NK-92 treated with Interleukin-12 subunit alpha and Interleukin-12 subunit beta, amount 100 ng/mL, for 24 hours (cell line): ENCODE measurements around the gene MRAS.

Source experiments
- DNase-seq: peaks from one replicate; lab custom pipeline; 2025; lab: John Stamatoyannopoulos, UW

Gene MRAS

DNA sequence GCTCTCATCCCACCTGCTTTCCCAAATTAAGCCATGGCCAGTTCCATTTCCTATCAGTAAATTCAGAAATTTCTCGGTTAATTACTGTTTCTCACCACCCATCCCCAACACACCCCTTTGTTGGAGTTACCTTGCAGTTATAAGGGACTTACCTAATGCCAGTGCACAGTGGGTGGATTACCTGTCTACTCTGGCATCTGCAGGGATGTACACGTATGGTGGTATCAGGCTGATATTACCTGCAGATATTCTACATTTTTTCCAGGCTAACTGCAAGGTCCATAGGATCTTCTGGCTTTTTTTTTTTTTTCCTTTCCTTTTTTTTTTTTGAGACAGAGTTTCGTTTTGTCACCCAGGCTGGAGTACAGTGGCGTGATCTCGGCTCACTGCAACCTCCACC, 7.9 kb upstream of the MRAS start:
- no peak for DNase-seq

DNA sequence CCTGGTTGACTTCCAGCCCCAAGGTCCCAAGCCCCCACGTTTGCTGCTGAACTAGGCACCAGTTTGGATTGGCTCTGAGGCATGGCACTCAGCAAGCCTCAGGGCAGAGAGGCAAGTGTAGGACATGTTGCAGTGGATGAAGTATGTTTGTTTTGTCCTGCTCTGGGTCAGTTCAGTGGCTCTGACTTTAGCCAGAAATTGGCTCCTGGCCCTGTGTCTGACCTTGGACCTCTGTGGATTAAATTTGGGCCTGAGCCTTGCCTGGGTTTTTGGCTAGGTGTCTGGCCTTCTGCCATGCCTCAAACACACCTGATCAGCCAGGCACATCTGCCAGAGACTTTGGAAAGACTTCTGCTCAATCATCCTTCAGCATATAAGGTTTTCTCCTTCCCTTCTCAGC, 3.6 kb upstream of the MRAS start:
- DNase-seq = no peak

DNA sequence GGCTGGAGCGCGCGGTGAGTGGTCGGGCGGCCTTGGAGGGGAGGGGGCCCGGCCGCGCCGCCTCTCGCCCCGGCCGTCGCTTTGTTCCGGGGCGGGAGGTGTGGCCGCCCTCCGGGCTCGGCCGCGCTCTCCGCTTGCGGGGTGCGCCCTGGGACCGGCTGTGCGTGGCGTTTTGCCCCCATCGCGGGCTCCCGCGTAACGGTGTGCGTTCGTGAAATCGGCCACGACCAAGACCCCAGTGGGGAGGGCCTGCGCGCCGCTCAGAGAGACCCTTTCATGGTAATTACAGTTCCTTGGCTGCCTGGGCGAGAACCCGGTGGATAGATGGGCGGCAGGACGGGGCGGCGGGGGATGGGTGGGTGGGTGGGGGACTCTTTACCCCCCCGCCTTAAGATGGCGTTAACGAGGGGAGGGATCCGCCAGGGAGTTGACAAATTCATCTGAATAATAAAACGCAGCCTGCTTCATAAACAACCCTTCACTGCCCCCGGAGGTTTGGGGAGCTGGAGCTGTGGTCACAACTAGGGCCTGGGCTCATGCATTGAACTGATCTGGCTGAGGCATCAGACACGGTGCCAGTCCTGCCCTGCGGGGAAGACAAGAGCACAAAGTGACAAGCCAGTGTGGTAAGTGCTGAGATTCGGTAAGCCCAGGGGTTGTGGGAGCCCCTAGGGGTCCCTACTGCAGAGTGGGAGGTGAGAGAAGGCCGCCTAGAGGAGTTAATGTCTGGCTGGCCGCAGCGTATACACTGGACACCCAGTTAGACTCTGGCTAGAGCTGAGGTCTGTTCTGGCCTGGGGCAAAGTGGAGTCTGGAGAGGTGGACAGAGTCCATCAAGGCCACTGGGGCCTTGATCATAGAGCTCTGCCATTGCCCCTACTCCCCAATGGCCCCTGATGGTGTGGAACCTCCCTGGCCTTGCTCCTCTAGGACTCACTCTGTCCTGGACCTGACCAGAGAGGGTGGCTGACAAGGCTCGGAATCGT, 668 bp downstream of the MRAS start:
- DNase-seq = no peak

DNA sequence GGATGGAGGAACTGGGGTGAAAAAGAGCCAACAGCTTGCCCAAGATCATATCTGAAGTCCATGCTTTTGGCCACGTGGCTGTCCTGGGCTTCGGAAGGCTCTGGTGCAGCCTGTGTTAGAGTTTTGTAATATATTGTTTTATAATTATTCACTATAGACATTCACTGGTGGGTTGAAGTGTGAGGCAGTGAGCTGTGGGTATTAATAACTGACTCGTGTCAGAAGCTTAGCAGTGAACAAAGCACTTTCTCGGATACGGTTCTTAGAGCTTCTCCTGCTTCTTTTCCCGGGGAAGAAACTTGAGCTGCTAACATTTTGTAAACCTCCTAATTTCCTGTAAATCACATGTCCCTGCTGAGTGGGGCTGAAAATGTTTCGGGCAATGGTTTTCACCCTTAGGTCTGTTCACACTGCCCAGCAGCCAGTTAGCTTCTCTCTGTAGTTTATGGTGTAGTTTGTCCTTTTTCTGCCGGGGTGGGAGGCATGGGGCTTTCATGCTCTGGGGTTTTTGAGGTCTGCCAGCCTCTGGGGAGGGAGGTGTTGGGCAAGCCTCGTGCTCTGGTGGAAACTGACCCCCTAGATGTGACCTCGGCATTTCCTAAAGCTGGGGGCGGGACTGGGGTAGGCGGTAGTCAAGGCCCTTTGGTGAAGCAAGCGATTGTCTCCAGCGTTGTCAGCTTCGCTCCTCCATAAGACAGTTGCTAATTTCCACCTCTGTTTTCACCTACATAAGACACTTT, 1.7 kb downstream of the MRAS start:
- DNase-seq = no peak

DNA sequence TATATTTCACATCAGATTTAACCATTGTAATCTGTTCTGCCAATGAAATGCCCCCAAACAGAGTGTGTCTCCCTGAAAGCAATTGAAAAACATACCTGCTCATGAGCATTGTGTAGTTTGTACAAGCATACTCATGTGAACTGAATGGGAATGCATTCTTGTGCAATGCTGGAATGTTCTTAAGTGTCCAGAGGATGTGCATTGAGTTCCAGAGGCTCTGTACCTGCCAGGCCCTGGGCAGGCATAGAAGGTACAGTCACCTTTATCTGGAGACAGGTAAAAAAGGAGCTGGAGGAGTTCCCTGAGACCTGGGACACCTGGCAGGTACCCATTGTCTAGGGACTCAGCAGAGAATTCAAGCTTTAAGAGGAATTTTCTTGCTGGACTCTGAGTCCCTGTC, 2.8 kb downstream of the MRAS start:
- no peak for DNase-seq

DNA sequence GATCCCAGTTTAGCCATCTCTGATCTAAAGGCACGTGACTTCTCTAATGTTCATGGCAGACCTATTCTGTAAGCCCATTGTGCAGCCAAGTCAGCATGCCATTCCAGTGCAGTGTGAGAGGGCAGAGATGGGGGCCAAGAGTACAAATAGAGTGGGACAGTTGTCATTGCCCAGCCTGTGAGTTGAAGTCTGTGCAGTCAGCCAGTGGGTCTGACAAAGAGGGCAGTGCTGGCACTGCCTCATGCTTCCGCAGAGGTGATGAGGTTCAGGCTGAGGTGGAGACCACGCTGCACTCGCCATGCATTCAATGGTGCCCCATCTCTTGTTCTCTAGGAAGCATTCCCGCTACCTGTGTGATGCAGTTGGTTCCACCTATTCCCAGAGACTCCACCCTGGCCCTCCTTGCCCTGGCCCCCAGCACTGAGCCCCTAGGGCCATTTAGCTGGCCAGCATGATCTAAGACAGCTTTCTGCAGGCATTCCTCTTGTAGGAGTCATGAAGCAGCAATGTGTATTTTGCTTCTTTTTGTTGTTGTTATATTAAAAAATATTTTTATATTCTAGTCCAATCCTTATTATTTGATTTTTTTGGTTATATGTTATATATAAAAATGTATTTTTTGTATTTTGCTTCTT, 3.7 kb downstream of the MRAS start:
- DNase-seq = no peak

DNA sequence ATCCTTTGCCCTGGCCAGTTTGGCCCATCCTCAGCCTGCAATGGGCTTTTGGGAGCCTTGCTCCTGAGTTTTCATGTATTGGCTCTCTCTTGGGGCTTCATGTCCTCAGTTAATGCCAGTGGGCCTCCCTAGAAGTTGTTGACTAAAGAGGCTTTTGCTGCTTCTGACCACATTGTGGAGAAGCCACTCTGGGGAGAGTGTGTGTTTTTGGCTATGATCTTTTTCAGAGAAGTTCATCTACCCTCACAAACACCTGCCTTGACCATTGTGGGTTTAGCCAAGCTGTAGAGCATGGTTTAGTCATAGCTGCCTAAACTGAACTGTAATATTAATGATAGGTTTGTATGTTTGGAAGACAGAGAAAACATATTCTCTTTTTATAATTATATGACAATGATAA, 6.0 kb downstream of the MRAS start:
- DNase-seq = no peak

DNA sequence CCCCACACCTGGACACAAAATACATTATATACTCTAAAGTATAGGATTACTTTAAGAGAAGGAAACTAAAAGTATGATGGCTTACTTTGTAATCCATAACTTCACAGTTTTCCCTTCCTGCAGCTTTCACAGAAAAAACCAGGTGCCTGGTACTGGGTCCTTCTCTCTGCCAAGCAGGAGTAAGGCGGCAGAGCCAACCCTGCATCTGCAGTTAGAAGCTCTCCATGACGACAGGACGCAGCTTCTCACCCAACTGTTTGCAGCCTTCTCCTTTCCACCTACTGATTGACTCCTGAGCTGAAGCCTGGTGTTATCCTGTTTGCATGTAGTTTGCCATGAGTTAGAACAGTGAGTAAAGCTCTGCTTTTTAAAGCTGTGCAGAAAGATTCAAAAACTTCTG, 6.7 kb downstream of the MRAS start:
- no peak for DNase-seq

DNA sequence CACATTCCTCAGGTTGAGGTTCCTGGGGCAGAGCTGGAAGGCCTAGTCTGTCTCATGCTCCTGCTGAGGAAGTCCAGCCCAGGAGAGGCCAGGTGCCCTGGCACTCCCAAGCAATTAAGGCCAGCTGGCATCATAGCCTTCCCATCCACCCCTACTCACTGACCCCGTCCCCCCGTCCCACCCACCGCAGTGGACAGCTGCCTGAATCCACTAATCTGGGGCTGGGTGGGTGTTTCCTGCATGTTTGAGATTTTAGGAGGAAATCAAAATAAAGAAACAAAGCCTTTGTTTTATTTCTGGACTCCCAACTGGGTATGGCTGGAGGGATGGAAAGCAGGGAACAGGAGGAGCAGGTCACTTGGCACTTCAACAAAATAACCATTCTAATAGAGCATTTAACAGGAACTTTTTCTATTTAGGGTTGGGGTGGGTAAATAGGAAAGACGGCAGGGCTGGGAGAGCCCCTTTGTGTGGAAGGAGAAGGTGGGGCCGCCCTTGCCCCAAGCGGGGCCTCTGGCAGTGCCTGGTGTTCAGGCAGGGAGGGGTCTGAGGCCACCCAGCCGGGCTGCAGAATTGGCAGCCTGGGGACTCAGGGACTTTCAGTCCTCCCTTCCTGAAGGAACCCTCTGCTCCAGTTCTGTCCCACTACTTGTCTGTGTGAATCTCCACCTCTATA, 8.5 kb downstream of the MRAS start:
- no peak for DNase-seq

DNA sequence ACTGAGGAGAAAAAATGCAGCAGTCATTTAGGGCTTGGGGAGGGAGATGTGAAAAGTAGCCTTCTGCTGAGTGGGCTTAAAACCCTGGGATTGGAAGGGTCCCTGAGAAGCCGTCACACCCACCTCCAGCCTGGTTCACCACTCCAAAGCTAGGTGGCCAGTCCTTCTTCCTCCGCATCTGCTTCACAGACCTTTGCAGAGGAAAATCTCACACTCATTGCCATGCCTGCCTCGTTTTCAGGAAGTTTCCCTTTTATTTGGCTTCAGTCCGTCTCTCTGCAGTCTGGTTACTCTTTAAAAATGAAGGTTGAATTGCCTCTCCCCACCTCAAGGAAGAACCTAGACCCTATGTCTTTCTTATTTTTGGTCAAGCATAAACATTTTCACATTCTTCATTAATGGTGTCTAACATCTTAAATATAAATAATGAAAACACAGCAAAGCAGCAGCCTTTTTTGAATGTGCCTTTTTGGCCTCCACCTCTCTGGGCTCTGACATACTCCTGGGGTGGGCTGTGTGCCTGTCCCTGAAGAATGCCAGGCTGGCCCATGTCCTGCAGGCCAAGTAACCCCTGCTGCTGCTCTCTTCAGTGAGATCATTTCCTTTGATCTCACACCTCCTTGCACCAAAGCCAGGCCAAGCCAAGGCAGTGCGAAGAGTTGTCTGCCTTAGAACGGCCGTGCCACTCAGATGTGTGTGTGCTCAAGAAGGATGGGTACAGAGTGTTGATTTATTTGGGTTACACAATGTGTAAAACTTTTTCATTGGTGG, 11.0 kb downstream of the MRAS start:
- DNase-seq = no peak

DNA sequence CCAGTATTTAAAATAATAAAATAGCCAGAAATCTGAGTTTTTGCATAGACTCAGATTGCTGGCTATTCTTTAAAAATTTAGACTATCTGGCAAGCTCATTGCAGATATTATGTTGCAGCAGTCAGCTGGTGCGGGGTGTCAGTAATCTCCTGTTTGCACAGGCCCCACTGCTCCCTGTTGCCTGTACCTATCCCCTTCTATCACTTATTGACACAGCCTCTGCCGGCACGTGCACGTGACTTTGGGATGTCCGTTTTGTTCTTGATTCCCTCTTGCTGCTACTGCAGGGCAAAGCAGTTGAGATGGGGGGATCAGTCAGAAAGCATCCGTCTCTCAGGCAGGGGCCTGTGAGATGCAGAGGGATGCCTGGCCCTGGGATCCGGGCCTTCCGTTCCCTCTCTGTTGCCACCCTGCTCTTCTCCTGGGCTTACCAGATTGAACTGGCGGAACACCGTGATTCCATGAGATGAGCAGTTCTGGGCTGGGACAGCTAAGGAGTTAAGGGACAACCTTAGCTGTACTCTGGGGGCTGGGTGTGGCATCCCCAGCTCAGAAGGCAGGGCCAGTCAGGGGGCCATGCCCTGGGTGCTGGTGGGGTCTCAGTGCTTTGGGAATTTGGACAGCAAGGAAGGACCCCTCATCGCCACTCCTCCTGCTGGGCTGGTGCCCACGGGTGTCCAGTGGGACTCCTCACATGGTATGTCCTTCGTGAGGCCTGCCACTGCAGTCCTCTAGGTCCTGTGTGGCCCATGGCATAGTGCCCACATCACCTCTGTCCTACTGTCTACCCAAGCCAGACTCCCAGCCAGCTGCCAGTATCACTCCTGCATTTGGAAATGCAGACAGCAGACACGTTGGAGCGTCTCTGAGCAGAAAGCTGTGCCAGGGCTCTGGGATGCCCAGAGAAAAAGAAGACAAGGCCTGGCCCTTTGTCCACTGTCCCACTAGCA, 11.8 kb downstream of the MRAS start:
- no peak for DNase-seq

DNA sequence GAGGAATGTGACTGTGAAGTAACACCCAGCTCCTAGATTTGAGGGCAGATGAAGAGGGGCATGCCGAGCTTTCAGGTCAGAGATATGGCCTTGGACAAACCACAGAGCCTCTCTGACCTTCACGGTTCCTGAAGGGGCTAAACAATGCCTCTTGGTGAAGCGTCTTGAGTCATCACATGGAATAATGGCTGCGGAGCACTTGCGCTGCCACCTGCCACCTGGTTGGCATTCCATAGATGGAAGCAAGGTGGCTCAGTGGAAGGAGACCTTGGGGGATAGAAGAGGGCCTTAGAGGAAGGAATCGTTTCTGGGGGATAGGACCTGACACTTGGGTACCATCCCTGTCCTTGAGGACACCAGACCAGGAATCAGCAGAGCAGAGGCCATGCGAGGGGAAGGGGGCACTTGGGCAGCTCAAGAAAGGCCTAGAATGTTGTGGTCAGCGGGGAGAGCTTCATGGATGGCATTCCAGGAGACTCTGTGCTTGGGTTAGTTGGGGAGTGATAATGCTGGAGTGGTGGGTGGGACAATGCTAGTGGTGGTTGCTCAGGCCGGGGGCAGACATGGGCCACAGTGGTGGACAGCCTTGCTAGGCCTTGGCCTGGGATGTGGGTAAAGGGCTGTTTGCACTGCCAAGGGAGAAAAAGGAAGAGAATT, 12.6 kb downstream of the MRAS start:
- no peak for DNase-seq

DNA sequence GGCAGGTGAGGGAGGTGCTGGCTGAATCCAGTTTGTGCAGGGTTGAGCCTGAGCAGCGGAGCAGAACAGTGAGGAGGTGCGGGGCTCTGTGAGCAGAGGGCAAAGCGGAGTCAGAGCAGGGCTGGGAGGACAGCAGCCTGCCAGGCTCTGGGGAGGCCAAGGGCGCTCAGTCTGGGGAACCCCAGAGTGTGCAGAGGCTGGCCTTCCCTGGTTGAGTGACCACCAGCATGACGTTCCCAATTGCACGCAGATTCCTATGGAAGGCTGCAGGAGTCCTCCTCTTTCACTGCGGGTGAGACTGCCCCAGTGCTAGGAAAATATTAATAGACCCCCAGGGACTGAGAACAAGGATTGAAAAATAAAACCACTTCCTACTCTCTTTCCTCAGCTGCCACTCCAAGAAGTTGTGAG, 13.2 kb downstream of the MRAS start:
- DNase-seq = no peak

DNA sequence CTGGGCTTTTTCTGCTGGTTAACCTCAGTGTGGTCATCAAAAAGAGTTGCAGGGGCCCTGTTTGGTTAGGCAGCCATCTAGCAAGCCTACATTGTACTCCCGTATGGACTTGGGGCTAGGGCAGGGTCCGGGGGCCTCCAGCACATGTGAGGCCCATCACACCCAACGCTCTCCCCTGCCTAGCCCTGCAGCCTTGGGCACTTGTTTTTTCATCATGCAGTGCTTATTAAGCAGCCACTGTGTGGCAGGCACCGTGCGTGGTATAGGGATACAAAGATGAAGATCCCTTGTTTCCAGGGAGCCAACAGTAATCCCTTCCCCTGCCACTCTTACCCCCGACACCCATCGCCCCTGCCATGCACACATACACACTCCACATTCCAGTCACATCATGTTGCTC, 14.2 kb downstream of the MRAS start:
- DNase-seq = no peak

DNA sequence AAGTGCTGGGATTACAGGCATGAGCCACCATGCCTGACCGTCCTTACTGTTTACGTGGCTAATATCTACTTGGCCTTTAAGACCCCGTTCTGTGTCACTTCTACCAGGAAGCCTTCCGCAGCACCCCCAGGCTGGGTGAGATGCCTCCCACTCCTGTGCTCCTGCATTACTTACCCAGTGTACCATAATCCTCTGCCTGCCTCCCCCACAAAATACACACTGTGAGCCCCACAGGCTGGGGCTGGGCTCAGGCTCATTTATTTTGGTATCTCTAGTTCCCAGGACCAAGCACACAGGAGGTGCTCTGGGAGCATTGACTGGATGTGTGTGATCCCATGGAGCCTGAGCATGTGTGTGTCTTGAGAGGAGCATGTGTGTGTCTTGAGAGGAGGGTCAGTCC, 14.9 kb downstream of the MRAS start:
- DNase-seq = no peak

DNA sequence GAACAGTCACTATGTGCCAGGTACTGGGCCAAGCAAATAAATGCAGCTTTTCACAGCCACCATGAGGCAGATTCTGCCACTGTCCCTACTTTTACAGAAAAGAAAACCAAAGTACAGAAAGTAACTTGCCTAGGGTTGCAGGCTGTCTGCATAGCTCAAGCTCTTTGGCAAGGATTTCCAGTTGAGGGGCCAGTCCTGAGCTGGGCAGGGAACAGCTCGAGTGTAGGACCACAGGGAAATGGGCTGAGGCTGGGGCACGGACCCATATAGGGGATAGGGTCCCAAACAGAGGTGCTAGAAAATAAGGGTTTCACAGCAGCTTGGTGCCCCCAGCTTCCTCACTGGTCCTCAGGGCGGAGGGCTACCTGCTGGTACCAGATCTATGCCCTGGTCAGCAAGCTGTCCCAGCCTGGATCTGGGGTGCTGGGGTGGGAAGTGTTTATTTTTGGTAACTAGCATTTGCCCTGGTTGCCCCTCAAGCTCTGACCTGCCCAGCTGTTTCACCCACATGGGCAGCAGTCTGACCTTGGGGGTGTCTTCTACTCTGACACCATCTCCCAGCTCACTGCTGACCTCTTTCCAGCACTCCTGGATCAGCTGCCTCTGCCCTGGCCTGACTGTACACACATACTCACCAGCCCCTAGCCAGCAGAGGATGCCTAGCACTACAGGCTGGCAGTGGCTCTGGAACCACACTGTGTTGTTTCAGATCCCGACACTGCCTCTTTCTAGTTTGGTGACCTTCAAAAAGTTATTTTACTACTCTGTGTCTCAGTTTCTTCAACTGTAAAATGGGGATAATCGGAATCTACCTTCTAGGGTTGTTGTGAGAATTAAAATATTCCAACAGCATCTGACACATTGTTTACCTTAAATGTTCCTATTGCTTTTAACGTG, 16.2 kb downstream of the MRAS start:
- DNase-seq = no peak

DNA sequence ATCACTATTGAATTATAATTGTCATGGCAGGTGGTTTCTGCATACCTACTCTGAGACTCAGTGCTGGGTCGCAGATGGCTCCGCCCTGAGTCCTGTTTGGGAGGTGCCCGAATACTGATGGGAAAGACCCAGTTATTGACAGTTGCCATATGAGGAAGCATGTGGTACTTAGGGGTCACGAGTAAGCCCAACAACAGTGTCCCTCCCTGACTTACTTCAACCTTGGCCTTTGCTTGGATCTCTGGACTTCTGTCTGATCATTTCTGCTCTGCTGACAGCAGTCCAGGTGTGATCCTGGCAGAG, 16.8 kb downstream of the MRAS start:
- no peak for DNase-seq

DNA sequence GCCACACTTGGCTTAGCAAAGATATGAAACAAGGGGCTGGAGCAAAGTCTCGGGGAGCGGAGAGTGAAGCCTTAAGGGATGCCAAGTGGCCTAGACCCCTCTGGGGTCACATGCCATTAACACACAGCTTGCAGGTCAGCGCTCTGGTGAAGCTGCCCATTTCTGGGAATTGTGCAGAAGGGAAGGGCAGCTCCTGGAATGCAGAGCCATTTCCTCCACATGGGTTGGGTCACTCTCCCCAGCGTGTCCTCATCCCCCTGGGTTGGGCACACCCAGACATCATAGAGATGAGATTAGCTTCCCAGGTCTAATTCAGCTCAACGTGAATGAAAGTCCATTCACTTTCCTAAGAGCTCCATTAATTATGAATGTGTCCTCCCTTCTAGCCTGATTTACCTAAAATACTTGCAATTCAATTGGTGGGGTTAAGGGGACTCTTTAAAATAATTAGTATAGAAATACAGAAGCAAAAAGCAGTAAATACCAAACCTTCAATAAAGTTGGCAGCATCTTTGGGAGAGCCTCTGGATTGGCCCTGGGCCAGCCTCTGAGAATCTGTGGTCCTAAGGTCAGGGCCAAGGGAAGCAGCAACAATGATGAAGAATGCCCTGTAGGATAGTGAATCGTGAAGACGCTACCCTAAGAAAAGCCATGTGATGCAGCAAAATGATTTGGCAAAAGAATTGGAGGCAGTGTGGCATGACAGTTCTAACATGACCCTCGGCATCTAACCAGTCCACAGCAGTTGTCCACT, 17.8 kb downstream of the MRAS start:
- no peak for DNase-seq
